Measurements from ENCODE around the gene FKBP15. TPM values are rescaled to one million over a fixed set of nuclear protein-coding genes. Genes with fewer than 3 reads are reported as not detected.

Gene FKBP15
- total RNA-seq, 2 experiments from 2014 or later = 40.4 to 42.8 TPM

DNA sequence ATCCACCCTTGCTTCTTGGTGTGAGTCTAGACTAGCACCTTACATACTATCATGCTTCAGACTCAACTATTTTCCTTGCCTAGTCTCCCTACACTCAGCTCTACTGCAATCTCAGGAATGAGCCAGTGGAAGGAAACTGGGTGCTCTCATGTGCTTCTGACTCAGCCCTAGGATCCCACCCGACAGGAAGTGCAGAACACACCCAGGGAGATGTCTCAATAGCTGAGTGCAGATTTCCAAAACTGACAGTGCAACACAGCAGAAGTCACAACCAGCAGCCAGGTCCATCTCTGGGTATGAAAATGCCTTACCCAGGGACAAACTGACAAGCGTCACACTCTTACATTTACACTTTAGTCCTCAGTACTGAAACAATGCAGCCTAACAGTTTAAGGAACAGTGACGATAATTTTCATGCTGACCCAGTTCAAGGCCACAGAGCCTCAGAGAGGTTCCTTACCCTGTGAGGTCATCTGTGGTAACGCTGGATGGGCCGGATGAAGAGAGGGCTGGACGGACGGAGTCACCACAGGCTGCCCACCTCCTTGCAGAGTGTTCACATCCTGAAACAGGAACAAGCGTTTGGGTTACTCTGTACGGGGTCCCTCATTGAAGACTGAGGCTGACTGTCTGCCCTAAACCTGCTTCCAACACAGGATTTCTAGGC lies 33.0 kb downstream of the FKBP15 start:
- H3K36me3 Mint-ChIP-seq = peaks cover 49% of the 10 kb centered on the region
- no peaks in the 10 kb centered on the region for H3K9me3 Mint-ChIP-seq (ENCODE audit: low read depth)
- H3K4me1 Mint-ChIP-seq = peaks cover 7% of the 10 kb centered on the region
- no peak overlapping the region for H3K4me3 Mint-ChIP-seq
- H3K27ac Mint-ChIP-seq = peak overlapping the region; percentile 52
- ATAC-seq (no peak), DNase-seq (no peak)
- no peaks in the 10 kb centered on the region for H3K27me3 Mint-ChIP-seq
- CTCF ChIA-PET = no interaction called here

GRCh38 chr9:113186137-113186755 lies 34.8 kb downstream of the FKBP15 start:
- Mint-ChIP-seq H3K4me3 (no peak overlapping the region), H3K4me1 (peaks cover 7% of the 10 kb centered on the region), H3K27ac (no peak overlapping the region), H3K27me3 (no peaks in the 10 kb centered on the region), H3K36me3 (peaks cover 61% of the 10 kb centered on the region), H3K9me3 (ENCODE audit: low read depth) (no peaks in the 10 kb centered on the region)
- CTCF ChIA-PET = interaction anchor here (1.0 to 1.2 kb wide), 3 partner anchors 11 to 41 kb away, joined by 3 to 4 read pairs (median 3); no protein-coding TSS in a partner anchor
- ATAC-seq (no peak), DNase-seq (no peak)

DNA sequence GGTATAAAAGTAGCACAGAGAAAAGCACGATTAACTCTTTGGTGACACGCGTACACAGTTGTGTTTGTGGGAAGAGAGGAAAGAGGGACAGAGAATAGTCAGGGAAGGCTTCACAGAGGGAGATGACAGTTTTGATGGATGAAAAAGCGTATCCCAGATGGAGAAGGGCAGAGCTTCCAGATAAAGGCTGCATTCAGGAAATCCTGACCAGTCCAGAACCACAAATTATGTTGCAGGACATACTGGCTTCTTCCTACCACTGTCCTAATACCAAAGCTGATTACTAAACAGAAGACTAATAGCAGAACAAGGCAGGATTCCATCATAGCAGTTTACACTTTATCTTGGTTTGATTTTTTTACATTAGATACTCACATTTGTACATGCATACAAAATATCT lies 35.8 kb downstream of the FKBP15 start:
- Mint-ChIP-seq H3K27ac (no peak overlapping the region), H3K4me3 (no peak overlapping the region), H3K27me3 (no peaks in the 10 kb centered on the region), H3K9me3 (ENCODE audit: low read depth) (no peaks in the 10 kb centered on the region), H3K4me1 (peaks cover 7% of the 10 kb centered on the region), H3K36me3 (peaks cover 63% of the 10 kb centered on the region)
- ATAC-seq (no peak), DNase-seq (no peak)
- CTCF ChIA-PET = interaction anchor here (1.3 kb wide), 1 partner anchor 22 kb away, joined by 3 read pairs; no protein-coding TSS in a partner anchor

- peaks cover 62% of the 10 kb centered on the region for H3K36me3 Mint-ChIP-seq
- H3K27me3 Mint-ChIP-seq = no peaks in the 10 kb centered on the region
- H3K9me3 Mint-ChIP-seq (ENCODE audit: low read depth) = no peaks in the 10 kb centered on the region
- CTCF ChIA-PET = interaction anchor here (1.3 kb wide), 1 partner anchor 23 kb away, joined by 3 read pairs; no protein-coding TSS in a partner anchor
- peaks cover 7% of the 10 kb centered on the region for H3K4me1 Mint-ChIP-seq
- H3K27ac Mint-ChIP-seq = no peak overlapping the region
- ATAC-seq (no peak), DNase-seq (no peak)
- H3K4me3 Mint-ChIP-seq = no peak overlapping the region
Measured at GRCh38 chr9:113184539-113184938, 36.5 kb downstream of the FKBP15 start.

- Mint-ChIP-seq H3K27me3 (no peaks in the 10 kb centered on the region), H3K4me1 (peaks cover 7% of the 10 kb centered on the region), H3K36me3 (peaks cover 63% of the 10 kb centered on the region), H3K27ac (no peak overlapping the region), H3K9me3 (ENCODE audit: low read depth) (no peaks in the 10 kb centered on the region), H3K4me3 (no peak overlapping the region)
- CTCF ChIA-PET = no interaction called here
- ATAC-seq (no peak), DNase-seq (no peak)
Measured at GRCh38 chr9:113183956-113184488, 37.1 kb downstream of the FKBP15 start.

DNA sequence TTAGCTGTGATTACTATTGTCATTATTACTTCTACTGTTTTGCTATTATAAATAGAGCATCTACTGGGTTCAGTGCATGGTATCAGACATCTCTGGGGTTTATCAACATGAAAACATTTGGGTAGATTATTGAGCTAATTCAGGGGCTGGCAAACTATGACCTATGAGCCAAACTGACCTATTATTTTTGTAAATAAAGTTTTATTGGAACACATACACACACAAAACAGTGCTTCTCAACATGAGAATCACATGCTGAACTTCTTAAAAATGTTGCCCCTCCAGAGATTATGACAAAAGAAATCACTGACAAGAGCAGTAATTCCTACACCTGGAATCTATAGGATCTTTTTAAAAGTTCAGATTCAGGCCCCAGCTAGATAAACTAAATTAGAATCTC lies 39.9 kb downstream of the FKBP15 start:
- Mint-ChIP-seq H3K27me3 (no peaks in the 10 kb centered on the region), H3K4me3 (no peak overlapping the region), H3K4me1 (no peaks in the 10 kb centered on the region), H3K36me3 (peaks cover 66% of the 10 kb centered on the region), H3K27ac (no peak overlapping the region), H3K9me3 (ENCODE audit: low read depth) (no peaks in the 10 kb centered on the region)
- CTCF ChIA-PET = no interaction called here
- ATAC-seq = no peak
- no peak for DNase-seq

GRCh38 chr9:113179839-113180238 lies 41.2 kb downstream of the FKBP15 start:
- no peaks in the 10 kb centered on the region for H3K9me3 Mint-ChIP-seq (ENCODE audit: low read depth)

DNA sequence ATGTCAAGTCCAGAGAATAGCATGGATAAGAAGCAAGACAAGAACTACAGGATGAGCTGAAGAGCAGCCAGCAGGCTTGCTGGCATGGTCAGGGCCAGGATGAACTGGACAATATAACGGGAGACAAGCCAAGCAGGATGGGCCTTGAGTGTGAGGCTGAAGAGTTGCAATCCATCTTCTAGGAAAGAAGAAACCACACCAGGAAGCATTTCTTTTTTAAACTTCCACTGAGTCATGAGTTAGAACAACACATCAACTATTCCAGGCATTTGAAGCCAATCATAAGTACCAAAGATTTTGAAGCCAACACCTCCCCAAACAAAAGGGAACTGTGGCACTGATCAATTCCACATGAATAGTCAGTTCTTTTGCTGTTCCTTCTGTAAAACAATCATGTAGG lies 43.0 kb downstream of the FKBP15 start:
- peaks cover 64% of the 10 kb centered on the region for H3K36me3 Mint-ChIP-seq
- no peaks in the 10 kb centered on the region for H3K9me3 Mint-ChIP-seq (ENCODE audit: low read depth)
- ATAC-seq (no peak), DNase-seq (no peak)
- CTCF ChIA-PET = no interaction called here
- no peaks in the 10 kb centered on the region for H3K27me3 Mint-ChIP-seq
- H3K4me1 Mint-ChIP-seq = no peaks in the 10 kb centered on the region
- no peak overlapping the region for H3K4me3 Mint-ChIP-seq
- H3K27ac Mint-ChIP-seq = no peak overlapping the region

More at GRCh38 chr9:113179839-113180238, 41.2 kb downstream of the FKBP15 start:
- peaks cover 66% of the 10 kb centered on the region for H3K36me3 Mint-ChIP-seq
- no peak overlapping the region for H3K4me3 Mint-ChIP-seq
- no peaks in the 10 kb centered on the region for H3K4me1 Mint-ChIP-seq
- no peak for ATAC-seq
- no peaks in the 10 kb centered on the region for H3K27me3 Mint-ChIP-seq
- no peak for DNase-seq
- CTCF ChIA-PET = interaction anchor here (0.8 kb wide), 1 partner anchor 67 kb away, joined by 3 read pairs; no protein-coding TSS in a partner anchor
- H3K27ac Mint-ChIP-seq = no peak overlapping the region

GRCh38 chr9:113177251-113177650 lies 43.8 kb downstream of the FKBP15 start:
- DNase-seq (no peak), ATAC-seq (no peak)
- peaks cover 66% of the 10 kb centered on the region for H3K36me3 Mint-ChIP-seq
- H3K9me3 Mint-ChIP-seq (ENCODE audit: low read depth) = no peaks in the 10 kb centered on the region
- no peak overlapping the region for H3K4me3 Mint-ChIP-seq
- no peak overlapping the region for H3K27ac Mint-ChIP-seq
- H3K4me1 Mint-ChIP-seq = no peaks in the 10 kb centered on the region
- CTCF ChIA-PET = no interaction called here
- H3K27me3 Mint-ChIP-seq = no peaks in the 10 kb centered on the region

DNA sequence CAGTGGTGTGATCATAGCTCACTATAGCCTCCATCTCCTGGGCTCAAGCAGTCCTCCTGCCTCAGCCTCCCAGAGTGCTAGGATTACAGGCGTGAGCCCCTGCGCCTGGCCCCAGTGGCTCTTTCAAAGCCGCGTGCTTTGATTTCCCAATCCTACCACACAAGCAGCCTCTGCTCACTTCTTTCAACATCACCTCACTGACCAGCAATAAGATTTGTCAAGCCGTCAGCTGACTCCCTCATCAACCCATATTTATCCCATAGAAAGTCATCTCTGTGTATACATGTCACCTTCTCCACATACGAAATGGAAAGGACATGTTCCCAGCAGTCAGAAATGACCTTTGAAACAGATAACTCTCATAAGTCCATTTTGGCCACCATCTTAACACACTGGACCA lies 44.3 kb downstream of the FKBP15 start:
- Mint-ChIP-seq H3K4me1 (no peaks in the 10 kb centered on the region), H3K27me3 (no peaks in the 10 kb centered on the region), H3K9me3 (ENCODE audit: low read depth) (no peaks in the 10 kb centered on the region), H3K27ac (no peak overlapping the region), H3K36me3 (peaks cover 66% of the 10 kb centered on the region), H3K4me3 (no peak overlapping the region)
- ATAC-seq (no peak), DNase-seq (no peak)
- CTCF ChIA-PET = no interaction called here

DNA sequence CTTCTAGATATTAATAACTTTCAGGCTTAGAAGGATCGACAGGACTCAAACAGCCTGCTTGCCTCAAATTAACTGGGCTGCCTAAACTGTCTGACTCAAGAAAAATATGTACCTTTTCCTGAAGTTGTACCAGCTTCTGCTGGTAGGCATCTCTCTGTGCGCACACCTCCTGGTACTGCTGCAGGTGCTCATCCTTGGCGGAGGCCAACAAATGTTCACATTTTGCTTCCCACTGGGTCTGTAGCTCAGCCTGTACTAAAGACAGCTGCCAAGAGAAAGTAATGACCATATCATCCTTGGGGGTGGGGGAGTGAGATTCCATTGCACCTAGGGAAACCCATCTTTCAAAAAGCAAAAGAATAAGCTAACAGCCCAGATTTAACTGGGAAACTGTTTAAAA lies 47.7 kb downstream of the FKBP15 start:
- H3K27me3 Mint-ChIP-seq = no peaks in the 10 kb centered on the region
- H3K9me3 Mint-ChIP-seq (ENCODE audit: low read depth) = no peaks in the 10 kb centered on the region
- H3K4me3 Mint-ChIP-seq = no peak overlapping the region
- DNase-seq (no peak), ATAC-seq (no peak)
- CTCF ChIA-PET = interaction anchor here (0.6 to 2.0 kb wide), 3 partner anchors 20 to 42 kb away, joined by 3 to 4 read pairs (median 3); partner anchors contain the start of gene SLC31A2
- H3K4me1 Mint-ChIP-seq = no peaks in the 10 kb centered on the region
- H3K27ac Mint-ChIP-seq = no peak overlapping the region
- peaks cover 68% of the 10 kb centered on the region for H3K36me3 Mint-ChIP-seq

- Mint-ChIP-seq H3K27ac (no peak overlapping the region), H3K9me3 (ENCODE audit: low read depth) (no peaks in the 10 kb centered on the region), H3K4me1 (no peaks in the 10 kb centered on the region), H3K27me3 (no peaks in the 10 kb centered on the region), H3K36me3 (peaks cover 61% of the 10 kb centered on the region), H3K4me3 (no peak overlapping the region)
- no peak for DNase-seq
- CTCF ChIA-PET = no interaction called here
- ATAC-seq = no peak
Measured at GRCh38 chr9:113168809-113169208, 52.3 kb downstream of the FKBP15 start.

GRCh38 chr9:113166039-113166438 lies 55.0 kb downstream of the FKBP15 start:
- CTCF ChIA-PET = no interaction called here
- Mint-ChIP-seq H3K4me1 (no peaks in the 10 kb centered on the region), H3K9me3 (ENCODE audit: low read depth) (no peaks in the 10 kb centered on the region), H3K27ac (no peak overlapping the region), H3K36me3 (peaks cover 49% of the 10 kb centered on the region), H3K27me3 (no peaks in the 10 kb centered on the region), H3K4me3 (no peak overlapping the region)
- no peak for ATAC-seq
- DNase-seq = no peak

Measured in activated CD8-positive, alpha-beta memory T cell treated with anti-CD3 and anti-CD28 coated beads, Interleukin-2, amount 10 ng/mL, durations not matched to agents 7 days and 5 days (primary cell).